ENCODE measurements around the gene CHRNA3. TPM values are rescaled to one million over a fixed set of nuclear protein-coding genes. Genes with fewer than 3 reads are reported as not detected.
"Not testable (repeated sequence)": the region's sequence is repeated elsewhere in the genome, so short reads cannot be mapped to it uniquely, and the experiment has no call there.

CHRNA3 gene
- total RNA-seq, 1 donor from 2014 or later = not detected

DNA sequence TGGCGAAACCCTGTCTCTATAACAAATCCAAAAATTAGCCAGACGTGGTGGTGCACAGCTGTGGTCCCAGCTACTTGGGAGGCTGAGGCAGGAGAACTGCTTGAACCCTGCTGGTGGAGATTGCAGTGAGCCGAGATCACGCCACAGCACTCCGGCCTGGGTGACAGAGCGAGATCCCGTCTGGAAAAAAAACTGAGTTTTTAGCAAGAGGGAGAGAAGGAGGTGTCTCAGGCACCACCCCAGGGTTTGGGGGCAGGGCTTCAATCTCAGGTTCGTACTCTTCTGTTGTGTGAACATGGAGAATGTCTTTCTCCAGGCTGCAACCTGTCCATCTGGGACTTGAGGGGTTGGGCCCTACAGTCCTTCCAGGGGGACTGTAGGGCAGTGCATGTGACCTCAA lies 2.7 kb downstream of the CHRNA3 start:
- TF ChIP-seq, protein P1, sequence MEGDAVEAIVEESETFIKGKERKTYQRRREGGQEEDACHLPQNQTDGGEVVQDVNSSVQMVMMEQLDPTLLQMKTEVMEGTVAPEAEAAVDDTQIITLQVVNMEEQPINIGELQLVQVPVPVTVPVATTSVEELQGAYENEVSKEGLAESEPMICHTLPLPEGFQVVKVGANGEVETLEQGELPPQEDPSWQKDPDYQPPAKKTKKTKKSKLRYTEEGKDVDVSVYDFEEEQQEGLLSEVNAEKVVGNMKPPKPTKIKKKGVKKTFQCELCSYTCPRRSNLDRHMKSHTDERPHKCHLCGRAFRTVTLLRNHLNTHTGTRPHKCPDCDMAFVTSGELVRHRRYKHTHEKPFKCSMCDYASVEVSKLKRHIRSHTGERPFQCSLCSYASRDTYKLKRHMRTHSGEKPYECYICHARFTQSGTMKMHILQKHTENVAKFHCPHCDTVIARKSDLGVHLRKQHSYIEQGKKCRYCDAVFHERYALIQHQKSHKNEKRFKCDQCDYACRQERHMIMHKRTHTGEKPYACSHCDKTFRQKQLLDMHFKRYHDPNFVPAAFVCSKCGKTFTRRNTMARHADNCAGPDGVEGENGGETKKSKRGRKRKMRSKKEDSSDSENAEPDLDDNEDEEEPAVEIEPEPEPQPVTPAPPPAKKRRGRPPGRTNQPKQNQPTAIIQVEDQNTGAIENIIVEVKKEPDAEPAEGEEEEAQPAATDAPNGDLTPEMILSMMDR (IDR thresholded peaks at IDR 0.05; ENCODE audit: insufficient read depth, low read length, severe bottlenecking) = no peak
- H3K36me3 ChIP-seq (ENCODE audit: control insufficient read depth, insufficient read depth, low read length) = no peaks in the 10 kb centered on the region
- H3K27me3 ChIP-seq (ENCODE audit: control insufficient read depth, insufficient read depth, low read length) = peaks cover 15% of the 10 kb centered on the region
- DNase-seq (ENCODE audit: low read depth) (no peak), FAIRE-seq (no peak)
- H3K4me3 ChIP-seq (ENCODE audit: low read depth, low read length) = no peak overlapping the region

DNA sequence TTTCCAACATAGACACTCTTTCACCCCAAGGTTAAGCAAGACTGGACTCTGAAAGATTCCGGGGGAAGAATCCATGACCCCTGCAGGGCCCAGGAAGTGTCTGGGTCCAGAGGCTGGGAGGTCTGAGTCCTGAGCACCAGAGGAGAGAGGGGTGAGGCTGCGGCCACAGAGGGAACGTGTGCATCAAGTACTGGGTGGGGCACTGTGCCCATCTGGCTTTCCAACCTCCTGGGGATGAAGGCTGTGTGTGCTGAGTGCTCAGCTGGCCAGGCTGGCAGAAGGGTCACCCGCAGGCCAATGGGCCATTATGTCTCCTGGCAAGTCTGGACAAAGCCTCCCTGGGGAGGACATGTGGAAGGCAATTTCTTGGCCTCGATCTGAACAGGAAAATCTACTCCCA lies 3.3 kb downstream of the CHRNA3 start:
- peaks cover 15% of the 10 kb centered on the region for H3K27me3 ChIP-seq (ENCODE audit: control insufficient read depth, insufficient read depth, low read length)
- DNase-seq (ENCODE audit: low read depth) (peak; percentile 30), FAIRE-seq (peak; percentile 40)
- H3K4me3 ChIP-seq (ENCODE audit: low read depth, low read length) = no peak overlapping the region
- TF ChIP-seq, protein P1 (IDR thresholded peaks at IDR 0.05; ENCODE audit: insufficient read depth, low read length, severe bottlenecking) = no peak
- H3K36me3 ChIP-seq (ENCODE audit: control insufficient read depth, insufficient read depth, low read length) = no peaks in the 10 kb centered on the region

DNA sequence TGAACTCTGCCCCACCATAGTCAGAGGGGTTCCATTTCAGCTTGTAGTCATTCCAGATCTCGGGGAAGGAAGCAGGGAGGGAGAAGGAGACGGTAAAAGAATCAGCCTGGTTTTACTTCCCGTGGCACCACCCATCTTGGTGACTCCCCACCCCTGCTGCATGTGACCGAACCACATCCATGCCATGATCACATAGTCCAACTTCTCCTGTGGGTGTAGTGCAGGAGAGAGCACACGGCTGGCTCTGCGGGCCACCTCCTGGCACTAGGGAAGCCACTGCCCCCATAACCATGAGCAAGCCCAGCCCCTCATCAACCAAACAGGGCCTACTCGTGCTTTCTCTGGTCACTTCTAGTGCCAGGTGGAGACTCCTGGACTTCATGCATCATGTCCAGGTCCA lies 3.7 kb downstream of the CHRNA3 start:
- no peaks in the 10 kb centered on the region for H3K36me3 ChIP-seq (ENCODE audit: control insufficient read depth, insufficient read depth, low read length)
- no peak overlapping the region for H3K4me3 ChIP-seq (ENCODE audit: low read depth, low read length)
- no peak for DNase-seq (ENCODE audit: low read depth)
- no peak for FAIRE-seq
- TF ChIP-seq, protein P1 (IDR thresholded peaks at IDR 0.05; ENCODE audit: insufficient read depth, low read length, severe bottlenecking) = no peak
- H3K27me3 ChIP-seq (ENCODE audit: control insufficient read depth, insufficient read depth, low read length) = peaks cover 14% of the 10 kb centered on the region

DNA sequence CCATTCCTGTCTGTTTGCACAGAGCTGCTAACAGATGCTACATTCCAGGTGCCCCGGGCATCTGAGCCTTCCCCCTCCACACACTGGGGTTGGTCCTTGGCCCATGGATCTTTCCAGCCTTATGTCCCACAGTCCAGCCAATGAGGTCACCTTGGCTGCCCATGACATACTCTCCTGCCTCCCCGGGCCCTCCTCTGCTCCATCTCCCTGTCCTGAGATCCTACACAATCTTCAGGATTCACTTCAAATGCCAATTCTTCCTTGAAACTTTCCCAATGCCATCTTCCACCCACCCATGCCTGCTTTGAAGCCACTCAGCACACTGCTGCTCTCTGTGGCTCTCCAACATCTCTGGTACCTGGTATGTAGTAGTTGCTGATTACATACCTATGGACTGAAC lies 4.3 kb downstream of the CHRNA3 start:
- DNase-seq (ENCODE audit: low read depth) (no peak), FAIRE-seq (no peak)
- TF ChIP-seq, protein P1 (IDR thresholded peaks at IDR 0.05; ENCODE audit: insufficient read depth, low read length, severe bottlenecking) = no peak
- Histone ChIP-seq H3K36me3 (ENCODE audit: control insufficient read depth, insufficient read depth, low read length) (no peaks in the 10 kb centered on the region), H3K27me3 (ENCODE audit: control insufficient read depth, insufficient read depth, low read length) (peaks cover 10% of the 10 kb centered on the region), H3K4me3 (ENCODE audit: low read depth, low read length) (no peak overlapping the region)

DNA sequence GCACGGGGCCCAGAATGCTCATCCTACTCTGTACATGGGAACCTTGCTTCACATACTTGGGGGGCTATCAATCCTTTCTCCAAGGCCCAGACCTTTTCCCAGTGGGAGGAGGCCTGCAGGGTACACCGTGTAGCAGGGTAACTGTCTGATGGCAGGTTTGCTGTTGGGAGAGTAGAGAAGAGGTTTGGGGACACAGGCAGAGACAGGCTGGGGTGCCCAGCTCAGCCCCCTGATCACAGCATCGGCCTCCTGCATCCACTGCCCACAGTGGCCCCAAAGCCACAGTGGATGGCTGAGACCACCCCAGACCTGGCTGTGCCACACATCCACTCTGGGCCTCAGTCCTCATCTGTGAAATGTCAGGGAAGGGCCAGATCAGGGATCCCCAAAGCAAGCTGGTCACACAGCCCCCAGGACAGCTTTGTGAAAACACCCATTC lies 5.6 kb downstream of the CHRNA3 start:
- DNase-seq (ENCODE audit: low read depth) (no peak), FAIRE-seq (no peak)
- H3K27me3 ChIP-seq (ENCODE audit: control insufficient read depth, insufficient read depth, low read length) = peaks cover 7% of the 10 kb centered on the region
- TF ChIP-seq, protein P1 (IDR thresholded peaks at IDR 0.05; ENCODE audit: insufficient read depth, low read length, severe bottlenecking) = no peak
- no peaks in the 10 kb centered on the region for H3K36me3 ChIP-seq (ENCODE audit: control insufficient read depth, insufficient read depth, low read length)
- no peak overlapping the region for H3K4me3 ChIP-seq (ENCODE audit: low read depth, low read length)

DNA sequence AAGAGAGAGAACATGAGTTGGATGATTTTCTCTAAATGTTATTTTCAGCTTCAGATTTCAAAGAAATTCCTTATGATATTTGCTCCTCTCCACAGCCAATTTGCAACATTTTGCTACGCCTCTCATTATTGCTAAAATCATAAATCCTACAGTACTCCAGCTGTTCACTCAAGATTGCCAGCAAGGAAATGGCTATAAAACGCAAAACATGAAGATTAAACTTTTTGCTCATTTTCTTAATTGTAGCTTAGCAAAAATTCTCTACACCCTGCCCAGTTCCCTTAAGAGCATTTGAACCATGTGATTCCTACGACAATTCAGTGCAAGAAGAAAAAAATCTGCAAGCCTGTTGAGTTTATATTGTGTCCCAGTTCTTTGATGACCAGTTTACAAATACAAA lies 6.8 kb downstream of the CHRNA3 start:
- Histone ChIP-seq H3K36me3 (ENCODE audit: control insufficient read depth, insufficient read depth, low read length) (no peaks in the 10 kb centered on the region), H3K4me3 (ENCODE audit: low read depth, low read length) (no peak overlapping the region), H3K27me3 (ENCODE audit: control insufficient read depth, insufficient read depth, low read length) (no peaks in the 10 kb centered on the region)
- DNase-seq (ENCODE audit: low read depth) (no peak), FAIRE-seq (no peak)
- TF ChIP-seq, protein P1 (IDR thresholded peaks at IDR 0.05; ENCODE audit: insufficient read depth, low read length, severe bottlenecking) = no peak

DNA sequence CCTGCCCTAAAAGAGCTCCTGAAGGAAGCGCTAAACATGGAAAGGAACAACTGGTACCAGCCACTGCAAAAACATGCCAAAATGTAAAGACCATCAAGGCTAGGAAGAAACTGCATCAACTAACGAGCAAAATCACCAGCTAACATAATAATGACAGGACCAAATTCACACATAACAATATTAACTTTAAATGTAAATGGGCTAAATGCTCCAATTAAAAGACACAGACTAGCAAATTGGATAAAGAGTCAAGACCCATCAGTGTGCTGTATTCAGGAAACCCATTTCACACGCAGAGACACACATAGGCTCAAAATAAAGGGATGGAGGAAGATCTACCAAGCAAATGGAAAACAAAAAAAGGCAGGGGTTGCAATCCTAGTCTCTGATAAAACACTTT lies 11.2 kb downstream of the CHRNA3 start:
- not testable (repeated sequence) for H3K27me3 ChIP-seq (ENCODE audit: control insufficient read depth, insufficient read depth, low read length); DNase-seq (ENCODE audit: low read depth); H3K36me3 ChIP-seq (ENCODE audit: control insufficient read depth, insufficient read depth, low read length); H3K4me3 ChIP-seq (ENCODE audit: low read depth, low read length); FAIRE-seq

Measured in bronchial epithelial cell (primary cell).